ENCODE data around the gene KIF14. TPM values are rescaled to one million over a fixed set of nuclear protein-coding genes. Genes with fewer than 3 reads are reported as not detected.
A peak's percentile ranks its signal among the peaks of the same experiment; 100 is the strongest.
"Not testable (repeated sequence)": the region's sequence is repeated elsewhere in the genome, so short reads cannot be mapped to it uniquely, and the experiment has no call there.

Gene KIF14
- total RNA-seq, 2 experiments from 2014 or later: 13.7 to 13.9 TPM

GRCh38 chr1:200561856-200562214 lies 58.7 kb downstream of the KIF14 start:
- POLR2A ChIA-PET: no interaction called here
- no peak overlapping the region for H3K27ac Mint-ChIP-seq
- intact Hi-C loops (cut with micrococcal nuclease): no loop called here
- no peak for DNase-seq
- no peak for TF ChIP-seq CTCF (IDR thresholded peaks at IDR 0.05)
- no peaks in the 10 kb centered on the region for H3K27me3 Mint-ChIP-seq
- no peaks in the 10 kb centered on the region for H3K9me3 Mint-ChIP-seq
- H3K4me3 Mint-ChIP-seq: no peak overlapping the region
- H3K4me1 Mint-ChIP-seq (ENCODE audit: low read depth): peaks cover 3% of the 10 kb centered on the region
- ATAC-seq: no peak
- peaks cover 2% of the 10 kb centered on the region for H3K36me3 Mint-ChIP-seq (ENCODE audit: low read depth)
- CTCF ChIA-PET: interaction anchor here (0.9 to 3.0 kb wide), 3 partner anchors 10 to 241 kb away, joined by 3 to 12 read pairs (median 4); no protein-coding TSS in a partner anchor

GRCh38 chr1:200558866-200559459 lies 61.6 kb downstream of the KIF14 start:
- peaks cover 3% of the 10 kb centered on the region for H3K4me1 Mint-ChIP-seq (ENCODE audit: low read depth)
- ATAC-seq: peak; percentile 49

GRCh38 chr1:200556002-200556401 lies 64.5 kb downstream of the KIF14 start:
- DNase-seq (no peak), ATAC-seq (no peak)
- Mint-ChIP-seq H3K4me3 (no peak overlapping the region), H3K9me3 (no peaks in the 10 kb centered on the region), H3K27me3 (no peaks in the 10 kb centered on the region), H3K36me3 (ENCODE audit: low read depth) (no peaks in the 10 kb centered on the region), H3K27ac (no peak overlapping the region), H3K4me1 (ENCODE audit: low read depth) (no peaks in the 10 kb centered on the region)
- intact Hi-C loops (cut with micrococcal nuclease): loop anchor here (5.0 kb wide), 1 partner anchor 246 kb away; no protein-coding TSS in a partner anchor
- CTCF ChIA-PET: interaction anchor here (1.0 to 4.0 kb wide), 8 partner anchors 19 to 283 kb away, joined by 3 to 15 read pairs (median 4); partner anchors contain the start of gene DDX59
- POLR2A ChIA-PET: no interaction called here
- no peak for TF ChIP-seq CTCF (IDR thresholded peaks at IDR 0.05)

More at GRCh38 chr1:200558866-200559459, 61.6 kb downstream of the KIF14 start:
- TF ChIP-seq CTCF (IDR thresholded peaks at IDR 0.05): peak; percentile 67
- Mint-ChIP-seq H3K36me3 (ENCODE audit: low read depth) (no peaks in the 10 kb centered on the region), H3K9me3 (no peaks in the 10 kb centered on the region), H3K27me3 (no peaks in the 10 kb centered on the region), H3K4me3 (no peak overlapping the region), H3K27ac (no peak overlapping the region)
- peak; percentile 42 for DNase-seq
- ChIA-PET POLR2A (interaction anchor here (0.6 kb wide), 1 partner anchor 115 kb away, joined by 5 read pairs; no protein-coding TSS in a partner anchor), CTCF (interaction anchor here (0.6 to 2.7 kb wide), 37 partner anchors 9 to 421 kb away, joined by 3 to 17 read pairs (median 3); partner anchors contain the start of genes CAMSAP2 and DDX59)
- intact Hi-C loops (cut with micrococcal nuclease): loop anchor here (5.0 kb wide), 1 partner anchor 243 kb away; no protein-coding TSS in a partner anchor

- ATAC-seq; POLR2A ChIA-PET; intact Hi-C loops (cut with micrococcal nuclease); H3K27me3 Mint-ChIP-seq; H3K4me3 Mint-ChIP-seq; H3K4me1 Mint-ChIP-seq (ENCODE audit: low read depth); H3K36me3 Mint-ChIP-seq (ENCODE audit: low read depth); H3K9me3 Mint-ChIP-seq; H3K27ac Mint-ChIP-seq; DNase-seq: not testable (repeated sequence)
- CTCF ChIA-PET: interaction anchor here (0.7 to 1.1 kb wide), 2 partner anchors 10 to 69 kb away, joined by 3 to 4 read pairs; no protein-coding TSS in a partner anchor
These were observed 67.8 kb downstream of the KIF14 start for GRCh38 chr1:200552737-200553136.

GRCh38 chr1:200550367-200550766 lies 70.2 kb downstream of the KIF14 start:
- Mint-ChIP-seq H3K4me1 (ENCODE audit: low read depth) (peaks cover 11% of the 10 kb centered on the region), H3K27me3 (no peaks in the 10 kb centered on the region)
- POLR2A ChIA-PET: no interaction called here

More at GRCh38 chr1:200550367-200550766, 70.2 kb downstream of the KIF14 start:
- Mint-ChIP-seq H3K36me3 (ENCODE audit: low read depth) (no peaks in the 10 kb centered on the region), H3K27ac (no peak overlapping the region), H3K9me3 (no peaks in the 10 kb centered on the region), H3K4me3 (no peak overlapping the region)
- no peak for DNase-seq
- intact Hi-C loops (cut with micrococcal nuclease): no loop called here
- ATAC-seq: no peak
- CTCF ChIA-PET: interaction anchor here (0.8 to 1.1 kb wide), 3 partner anchors 8 to 14 kb away, joined by 3 to 6 read pairs (median 3); no protein-coding TSS in a partner anchor
- TF ChIP-seq CTCF (IDR thresholded peaks at IDR 0.05): no peak
